GM21529 (cell line): ENCODE measurements around the gene NGF.

Experiments used
- ATAC-seq: cut with Tn5 transposase; IDR thresholded peaks from one replicate; pipeline ENCODE4 v1.9.1; 2021; ENCODE audit not compliant: unreplicated experiment

Gene NGF

DNA sequence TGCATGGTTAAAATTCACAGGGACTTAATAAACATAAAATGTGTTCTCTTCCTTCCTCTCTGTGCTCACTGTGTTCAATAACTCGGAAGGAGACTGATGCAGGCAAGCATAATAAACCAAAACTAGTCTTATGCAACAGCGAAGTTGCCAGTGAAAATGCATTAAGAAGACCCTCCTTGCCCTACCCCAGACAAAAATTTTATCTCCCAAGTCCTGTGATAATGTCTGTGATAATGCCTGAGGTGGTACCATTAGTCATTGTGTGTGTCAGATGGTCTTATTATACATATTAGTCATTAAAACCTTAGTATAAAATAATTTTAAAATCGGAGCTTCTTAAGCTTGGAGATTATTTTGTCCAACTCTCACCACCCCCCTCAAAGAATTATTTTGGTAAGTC is 97.8 kb downstream of the NGF start:
- no peak for ATAC-seq

DNA sequence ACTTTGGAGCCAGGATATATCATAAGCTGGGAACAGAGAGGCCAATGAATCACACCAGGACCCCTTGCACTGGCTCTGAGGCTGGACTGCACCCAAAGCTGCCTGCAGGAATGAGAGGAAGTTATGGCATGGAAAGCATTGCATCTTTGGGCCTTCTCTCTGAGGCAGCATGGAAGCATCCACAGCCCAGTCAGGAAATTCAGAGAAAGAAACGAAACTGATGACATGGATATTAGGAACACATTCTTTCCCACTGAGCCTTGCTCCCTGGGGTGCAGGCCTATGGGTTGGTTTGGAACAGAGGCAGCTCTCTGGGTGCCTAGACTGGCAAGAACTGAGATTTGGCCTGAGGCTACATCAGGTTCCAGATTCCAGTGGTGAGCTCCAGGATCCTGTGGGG is 98.6 kb downstream of the NGF start:
- ATAC-seq = no peak

DNA sequence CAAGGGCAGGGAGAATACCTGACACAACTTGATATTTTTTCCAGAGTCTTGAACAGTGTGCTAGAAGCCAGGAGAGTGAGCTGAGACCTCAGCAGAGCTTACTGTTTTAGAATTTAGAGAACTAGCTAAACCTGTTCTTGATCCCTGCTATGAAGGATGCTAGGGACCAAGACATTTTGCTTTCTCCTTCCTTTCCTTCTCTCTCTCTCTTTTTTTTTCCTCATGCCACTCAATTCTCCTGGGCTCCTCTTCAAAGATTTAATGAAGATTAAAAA is 99.0 kb downstream of the NGF start:
- no peak for ATAC-seq

DNA sequence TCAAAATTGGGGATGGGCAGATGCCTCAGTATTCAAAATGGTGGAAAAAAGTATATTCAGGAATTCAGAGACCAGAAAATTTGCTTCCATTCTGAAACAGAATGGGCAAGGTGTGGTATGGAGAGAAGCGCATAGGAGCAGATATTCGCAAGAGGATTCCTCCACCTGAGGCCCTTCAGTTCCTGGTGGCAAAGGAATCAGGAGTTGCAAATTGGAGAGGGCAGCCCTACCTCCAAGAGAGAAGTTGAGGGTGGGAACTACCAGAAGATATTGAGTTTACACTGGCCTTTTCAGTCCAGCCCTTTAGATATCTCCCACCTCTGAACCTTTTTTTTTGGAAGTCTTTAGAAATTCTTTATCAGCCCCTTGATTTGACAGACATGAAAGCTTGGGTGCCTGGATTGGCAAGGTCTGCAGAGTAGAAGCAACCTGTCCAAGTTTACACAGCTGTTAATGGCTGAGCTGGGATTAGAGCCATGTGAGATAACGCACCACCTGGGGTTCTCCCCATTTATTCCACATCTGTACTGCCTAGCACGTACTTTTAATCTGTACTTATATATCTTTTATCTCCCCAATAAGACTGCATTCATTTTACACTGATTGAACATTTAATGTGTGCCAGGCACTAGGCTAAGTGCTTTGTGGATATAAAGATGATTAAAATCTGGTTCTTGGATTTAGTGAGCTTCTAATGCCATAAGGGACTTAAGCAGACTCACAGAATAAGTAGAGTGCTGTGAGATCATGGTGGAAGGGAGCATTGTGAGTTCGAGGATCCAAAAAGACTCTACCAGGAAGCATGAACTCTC is 99.5 kb downstream of the NGF start:
- no peak for ATAC-seq

DNA sequence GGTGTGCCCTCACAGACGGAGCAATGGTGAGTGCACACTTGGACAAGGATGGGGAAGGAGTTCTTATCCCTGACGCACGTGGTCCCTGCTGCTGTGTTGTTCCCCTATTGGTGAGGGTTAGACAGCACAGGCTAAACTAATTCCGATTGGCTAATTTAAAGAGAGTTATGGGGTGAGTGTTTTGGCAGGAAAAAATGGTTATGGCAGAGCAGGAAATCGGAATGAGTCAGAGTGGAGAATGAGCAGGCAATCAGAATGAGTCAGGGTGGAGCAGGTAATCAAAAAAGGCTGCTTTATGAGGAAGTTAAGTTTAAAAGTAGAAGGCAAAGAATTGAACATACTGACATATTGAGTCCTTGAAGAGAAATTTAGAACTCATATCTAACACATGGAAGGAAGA is 100.5 kb downstream of the NGF start:
- ATAC-seq = no peak

DNA sequence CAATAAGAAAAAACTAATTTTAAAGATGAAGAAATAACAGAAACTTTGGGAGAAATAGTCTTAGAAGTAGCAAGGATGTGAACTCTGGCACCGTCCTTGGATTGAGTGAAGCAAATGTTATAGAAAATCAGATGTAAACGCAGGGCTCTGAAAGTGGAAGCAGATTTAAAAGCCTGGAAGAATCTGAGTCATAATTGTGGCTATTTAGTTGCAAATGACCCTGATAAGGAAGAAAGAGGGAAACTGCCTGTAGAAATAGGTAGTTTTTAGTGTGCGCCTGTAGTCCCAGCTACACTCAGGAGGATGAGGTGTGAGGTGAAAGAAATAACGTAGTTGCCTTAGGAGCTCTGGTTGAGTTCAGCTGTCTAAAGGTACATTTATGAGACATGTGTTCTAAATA is 101.0 kb downstream of the NGF start:
- ATAC-seq = no peak
